Activated CD8-positive, alpha-beta T cell treated with anti-CD3 and anti-CD28 coated beads for 36 hours (primary cell): Measurements from ENCODE around the gene FAM50A. TPM values are rescaled to one million over a fixed set of nuclear protein-coding genes. Genes with fewer than 3 reads are reported as not detected.

Experiments used
- ATAC-seq: fragments of 200-7000 bp; cut with Tn5 transposase; one replicate; pipeline ENCODE4 v1.10.0; 2021; ENCODE audit warnings: mild to moderate bottlenecking, moderate library complexity
- CTCF ChIA-PET: fragments of 350-600 bp; sonication (Branson Sonifier 250); formaldehyde crosslinking; loops from one replicate; lab custom pipeline; 2021; ENCODE audit warnings: antibody characterized with exemption; lab: Charles Lee
- POLR2A ChIA-PET: fragments of 350-600 bp; sonication (Branson Sonifier 250); formaldehyde crosslinking; loops from one replicate; lab custom pipeline; 2021; ENCODE audit warnings: antibody characterized with exemption; lab: Charles Lee
- DNase-seq: peaks from one replicate; pipeline ENCODE4 v3.0.0-alpha.2; 2020
- H3K27ac Mint-ChIP-seq: one replicate; pipeline ENCODE4 v1.8.0; 2021; ENCODE audit warnings: mild to moderate bottlenecking, mixed read lengths
- H3K27me3 Mint-ChIP-seq: one replicate; pipeline ENCODE4 v1.8.0; 2021; ENCODE audit warnings: mixed read lengths
- H3K36me3 Mint-ChIP-seq: one replicate; pipeline ENCODE4 v1.8.0; 2021; ENCODE audit warnings: low read depth, mixed read lengths
- H3K4me1 Mint-ChIP-seq: one replicate; pipeline ENCODE4 v1.8.0; 2021; ENCODE audit warnings: low read depth, mixed read lengths
- H3K4me3 Mint-ChIP-seq: one replicate; pipeline ENCODE4 v1.8.0; 2021; ENCODE audit warnings: mild to moderate bottlenecking, moderate library complexity, mixed read lengths
- H3K9me3 Mint-ChIP-seq: one replicate; pipeline ENCODE4 v1.8.0; 2021; ENCODE audit warnings: mixed read lengths
- CTCF ChIP-seq: fragments of 200-600 bp; IDR thresholded peaks from one replicate; pipeline ENCODE4 v1.8.0; 2022; ENCODE audit warnings: antibody characterized with exemption, mild to moderate bottlenecking
- intact Hi-C: fragments of 100-400 bp; cut with micrococcal nuclease; formaldehyde crosslinking; loops from one replicate; pipeline ENCODE4 v1.10.0; 2022
- total RNA-seq, 2 experiments: library from RNA; stranded (reverse); gene quantifications; one replicate each; pipeline ENCODE4 v1.2.3, GENCODE V29; 2021

FAM50A gene
- total RNA-seq, 2 experiments from 2014 or later: 43.6 to 47.5 TPM

GRCh38 chrX:154463611-154464220 lies 19.8 kb downstream of the FAM50A start:
- ChIA-PET CTCF (interaction anchor here (1.4 kb wide), 1 partner anchor 72 kb away, joined by 3 read pairs; no protein-coding TSS in a partner anchor), POLR2A (interaction anchor here (2.7 kb wide), 1 partner anchor 64 kb away, joined by 9 read pairs; no protein-coding TSS in a partner anchor)
- intact Hi-C loops: no loop called here
- H3K4me3 Mint-ChIP-seq: no peak overlapping the region
- no peak for DNase-seq
- no peak for ATAC-seq
- H3K4me1 Mint-ChIP-seq: peaks cover 3% of the 10 kb centered on the region
- no peak overlapping the region for H3K27ac Mint-ChIP-seq
- TF ChIP-seq CTCF: no peak
- H3K36me3 Mint-ChIP-seq: peaks cover 4% of the 10 kb centered on the region
- no peaks in the 10 kb centered on the region for H3K27me3 Mint-ChIP-seq
- no peaks in the 10 kb centered on the region for H3K9me3 Mint-ChIP-seq

DNA sequence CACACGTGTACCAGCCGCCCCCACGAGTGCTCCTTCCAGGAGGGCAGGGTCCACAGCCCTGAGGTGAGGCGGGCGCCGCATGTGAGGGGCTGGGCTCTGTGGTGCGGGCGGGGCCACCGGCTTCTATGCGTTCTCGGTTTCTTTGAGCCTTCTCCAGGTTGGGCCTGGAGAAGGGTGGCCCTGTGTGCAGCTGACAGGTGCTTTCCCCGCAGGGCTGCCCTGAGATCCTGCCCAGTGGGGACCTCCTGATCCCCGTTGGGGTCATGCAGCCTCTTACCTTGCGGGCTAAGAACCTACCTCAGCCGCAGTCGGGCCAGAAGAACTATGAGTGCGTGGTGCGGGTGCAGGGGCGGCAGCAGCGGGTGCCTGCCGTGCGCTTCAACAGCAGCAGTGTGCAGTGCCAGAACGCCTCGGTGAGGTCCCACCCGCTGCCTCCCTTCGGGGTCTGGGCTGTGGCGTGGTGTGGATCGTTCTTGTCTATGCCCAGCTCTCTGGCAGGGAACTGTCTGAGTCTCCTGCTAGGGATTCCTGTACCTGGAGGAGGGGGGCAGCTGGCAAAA lies 20.9 kb downstream of the FAM50A start:
- intact Hi-C loops: no loop called here
- CTCF ChIA-PET: no interaction called here

GRCh38 chrX:154465601-154466000 lies 21.7 kb downstream of the FAM50A start:
- ATAC-seq (no peak), DNase-seq (no peak)
- no peak overlapping the region for H3K27ac Mint-ChIP-seq
- CTCF ChIA-PET: no interaction called here
- peaks cover 3% of the 10 kb centered on the region for H3K4me1 Mint-ChIP-seq
- POLR2A ChIA-PET: interaction anchor here (1.3 to 2.7 kb wide), 2 partner anchors 11 to 66 kb away, joined by 3 to 9 read pairs; no protein-coding TSS in a partner anchor
- TF ChIP-seq CTCF: no peak
- intact Hi-C loops: no loop called here
- H3K27me3 Mint-ChIP-seq: no peaks in the 10 kb centered on the region
- H3K9me3 Mint-ChIP-seq: no peaks in the 10 kb centered on the region
- peaks cover 2% of the 10 kb centered on the region for H3K36me3 Mint-ChIP-seq
- no peak overlapping the region for H3K4me3 Mint-ChIP-seq

More for the DNA sequence above, 20.9 kb downstream of the FAM50A start:
- POLR2A ChIA-PET: interaction anchor here (1.3 to 2.7 kb wide), 2 partner anchors 12 to 65 kb away, joined by 3 to 9 read pairs; no protein-coding TSS in a partner anchor
- Mint-ChIP-seq H3K9me3 (no peaks in the 10 kb centered on the region), H3K4me3 (no peak overlapping the region), H3K36me3 (peaks cover 2% of the 10 kb centered on the region), H3K27ac (no peak overlapping the region), H3K27me3 (no peaks in the 10 kb centered on the region), H3K4me1 (peaks cover 3% of the 10 kb centered on the region)
- TF ChIP-seq CTCF: no peak
- no peak for DNase-seq
- no peak for ATAC-seq

GRCh38 chrX:154466036-154466435 lies 22.1 kb downstream of the FAM50A start:
- ATAC-seq (no peak), DNase-seq (no peak)
- Mint-ChIP-seq H3K9me3 (no peaks in the 10 kb centered on the region), H3K4me1 (peaks cover 3% of the 10 kb centered on the region), H3K4me3 (no peak overlapping the region), H3K36me3 (peaks cover under 1% of the 10 kb centered on the region), H3K27me3 (no peaks in the 10 kb centered on the region), H3K27ac (no peak overlapping the region)
- intact Hi-C loops: no loop called here
- no peak for TF ChIP-seq CTCF
- ChIA-PET POLR2A (interaction anchor here (1.3 kb wide), 1 partner anchor 11 kb away, joined by 3 read pairs; no protein-coding TSS in a partner anchor), CTCF (no interaction called here)

DNA sequence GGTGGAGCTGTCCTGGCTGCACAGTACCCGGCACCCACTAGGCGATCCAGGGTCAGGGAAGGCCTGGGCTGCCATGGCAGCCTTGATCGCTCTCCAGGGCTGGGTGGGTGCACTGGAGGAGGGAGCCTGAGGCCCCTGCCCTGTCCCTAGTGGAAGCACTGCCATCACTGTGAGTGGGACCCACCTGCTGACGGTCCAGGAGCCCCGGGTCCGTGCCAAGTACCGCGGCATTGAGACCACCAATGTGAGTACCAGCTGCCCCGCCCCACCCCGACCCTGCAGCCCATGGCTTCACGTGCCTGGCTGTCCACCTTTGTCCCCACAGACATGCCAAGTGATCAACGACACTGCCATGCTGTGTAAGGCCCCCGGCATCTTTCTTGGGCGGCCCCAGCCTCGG lies 23.0 kb downstream of the FAM50A start:
- no peak for ATAC-seq
- Mint-ChIP-seq H3K27ac (no peak overlapping the region), H3K27me3 (no peaks in the 10 kb centered on the region), H3K36me3 (no peaks in the 10 kb centered on the region), H3K4me1 (no peaks in the 10 kb centered on the region), H3K9me3 (no peaks in the 10 kb centered on the region), H3K4me3 (no peak overlapping the region)
- ChIA-PET CTCF (no interaction called here), POLR2A (interaction anchor here (0.9 kb wide), 1 partner anchor 23 kb away, joined by 3 read pairs; no protein-coding TSS in a partner anchor)
- no peak for DNase-seq
- no peak for TF ChIP-seq CTCF
- intact Hi-C loops: no loop called here
